Effector memory CD4-positive, alpha-beta T cell (primary cell): ENCODE data around the gene RNASEH2A.
"Not testable (repeated sequence)": the region's sequence is repeated elsewhere in the genome, so short reads cannot be mapped to it uniquely, and the experiment has no call there.

Experiments used
- DNase-seq, 3 donors: peaks; one replicate each; pipeline ENCODE4 v3.0.0-alpha.2; 2020
- H3K27ac ChIP-seq: 2 replicates; pipeline ENCODE4 v1.7.0; 2013; ENCODE audit warnings: mild to moderate bottlenecking, low read length, moderate library complexity; ENCODE audit not compliant: insufficient read depth, poor library complexity, severe bottlenecking
- H3K27me3 ChIP-seq: replicated peaks from 2 replicates; pipeline ENCODE4 v1.7.0; 2013; ENCODE audit warnings: mild to moderate bottlenecking, low read length; ENCODE audit not compliant: insufficient read depth, control insufficient read depth, poor library complexity, severe bottlenecking
- H3K36me3 ChIP-seq: 2 replicates; pipeline ENCODE4 v1.7.0; 2013; ENCODE audit warnings: mild to moderate bottlenecking, low read length, moderate library complexity; ENCODE audit not compliant: control insufficient read depth, insufficient read depth
- H3K4me1 ChIP-seq: 2 replicates; pipeline ENCODE4 v1.7.0; 2013; ENCODE audit warnings: low read length, mild to moderate bottlenecking; ENCODE audit not compliant: control insufficient read depth, insufficient read depth, poor library complexity, severe bottlenecking
- H3K4me3 ChIP-seq: 2 replicates; pipeline ENCODE4 v1.7.0; 2013; ENCODE audit warnings: low read length, low read depth, mild to moderate bottlenecking; ENCODE audit not compliant: insufficient read depth, poor library complexity, severe bottlenecking
- H3K9me3 ChIP-seq: 2 replicates; pipeline ENCODE4 v1.7.0; 2013; ENCODE audit warnings: mild to moderate bottlenecking, low read length, moderate library complexity; ENCODE audit not compliant: control insufficient read depth

The RNASEH2A gene

DNA sequence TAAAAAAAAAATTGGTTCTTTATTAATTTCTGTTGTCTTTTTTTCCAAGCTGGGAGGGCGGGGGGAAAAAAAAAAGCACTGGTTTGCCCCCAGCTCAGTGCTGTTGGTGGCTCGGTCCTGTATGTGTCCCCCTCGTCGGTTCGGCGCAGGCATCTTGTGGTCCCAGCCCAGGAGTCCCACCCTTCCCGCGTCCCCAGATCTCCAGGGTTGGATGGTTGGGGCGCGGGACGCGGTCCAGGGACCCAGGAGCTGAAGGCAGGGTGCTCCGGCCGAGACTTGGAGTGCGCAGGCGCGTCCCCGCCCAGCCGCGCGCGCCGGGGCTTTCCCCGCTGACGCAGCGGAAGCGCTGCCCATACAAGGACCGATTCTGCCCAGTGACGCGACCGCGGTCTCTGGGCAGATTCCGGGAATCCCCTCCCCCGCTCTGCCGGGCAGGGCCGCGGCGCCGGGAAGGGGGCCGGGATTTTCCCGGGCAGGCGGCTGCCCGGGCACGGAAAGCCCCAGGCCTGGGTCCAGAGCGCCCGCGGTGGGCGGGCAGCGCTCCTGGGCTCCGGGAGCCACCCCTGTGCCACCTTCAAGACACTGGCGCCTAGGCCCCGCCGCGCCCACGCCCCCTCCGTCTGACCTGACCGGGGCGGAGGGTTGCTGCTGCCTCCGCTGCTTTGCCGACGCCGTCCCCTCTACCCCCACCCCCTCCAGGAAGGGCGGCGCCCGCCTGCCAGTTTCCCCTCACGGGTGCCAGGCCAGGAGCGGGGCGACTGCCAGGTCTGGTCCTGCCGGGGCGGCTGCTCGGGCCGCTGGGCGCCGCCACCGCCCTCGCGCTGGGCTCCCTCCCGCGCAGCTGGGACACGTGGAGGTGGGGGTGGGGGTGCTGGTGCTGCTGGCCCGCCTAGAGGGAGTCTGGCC lies 12.8 kb upstream of the RNASEH2A start:
- Histone ChIP-seq H3K36me3 (peaks cover 16% of the 10 kb centered on the region), H3K4me3 (peak overlapping the region; percentile 100), H3K9me3 (no peaks in the 10 kb centered on the region), H3K27me3 (no peaks in the 10 kb centered on the region), H3K4me1 (peaks cover 42% of the 10 kb centered on the region), H3K27ac (peak overlapping the region; percentile 99)
- peak; percentile 92 to 94 (median 94) for DNase-seq

- H3K27ac ChIP-seq = peak overlapping the region; percentile 99
- peaks cover 34% of the 10 kb centered on the region for H3K4me1 ChIP-seq
- no peak for DNase-seq
- no peaks in the 10 kb centered on the region for H3K27me3 ChIP-seq
- H3K36me3 ChIP-seq = peaks cover 17% of the 10 kb centered on the region
- no peaks in the 10 kb centered on the region for H3K9me3 ChIP-seq
- peak overlapping the region; percentile 100 for H3K4me3 ChIP-seq
These were observed 12.0 kb upstream of the RNASEH2A start for GRCh38 chr19:12794196-12794941.

GRCh38 chr19:12794971-12795381 lies 11.4 kb upstream of the RNASEH2A start:
- no peak for DNase-seq
- Histone ChIP-seq H3K27me3 (no peaks in the 10 kb centered on the region), H3K27ac (peak overlapping the region; percentile 99), H3K36me3 (peaks cover 22% of the 10 kb centered on the region), H3K4me1 (peaks cover 36% of the 10 kb centered on the region), H3K9me3 (no peaks in the 10 kb centered on the region), H3K4me3 (no peak overlapping the region)

DNA sequence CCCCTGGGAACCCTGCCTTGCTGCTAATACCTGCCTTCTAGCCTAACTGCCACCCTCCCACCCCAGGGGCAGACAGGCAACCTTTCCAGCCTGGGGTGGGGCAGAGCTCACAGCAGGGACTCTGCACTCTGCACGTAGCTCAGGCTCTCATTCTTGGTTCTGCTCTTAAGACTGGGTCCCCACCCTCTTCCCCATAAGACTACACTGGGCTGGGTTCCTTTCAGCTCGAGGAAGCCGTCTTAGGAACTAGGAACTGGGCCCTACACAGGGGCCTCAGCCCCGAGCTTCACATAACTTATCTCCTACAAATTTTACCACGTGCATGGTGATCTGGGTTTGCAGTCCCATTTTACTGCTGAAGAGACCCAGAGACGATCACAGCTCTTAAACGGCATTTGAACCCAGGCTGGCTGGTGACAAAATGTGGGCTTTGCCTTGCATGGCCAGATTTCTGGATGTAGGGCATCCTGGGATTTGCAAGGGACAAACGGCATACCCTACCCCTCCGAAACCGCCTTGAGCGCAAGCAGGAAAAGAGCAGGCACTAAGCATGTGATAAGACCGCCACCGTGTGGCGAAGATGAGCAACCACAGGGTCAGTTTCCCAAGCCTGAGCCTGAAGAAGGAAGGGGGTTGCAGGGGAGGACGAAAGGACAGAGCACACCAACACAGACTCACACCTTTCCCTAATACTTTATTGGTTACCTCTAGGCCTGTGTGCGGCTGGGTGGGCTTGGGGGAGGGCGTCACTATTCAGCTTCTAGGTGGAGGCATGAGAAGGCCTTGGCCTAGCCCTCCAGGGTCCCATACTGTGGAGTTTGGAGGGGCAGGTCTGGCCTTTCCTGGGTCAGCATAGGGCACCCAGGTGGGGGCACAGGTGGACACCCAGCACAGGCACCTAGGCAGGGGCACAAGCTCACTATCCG lies 10.0 kb upstream of the RNASEH2A start:
- peak overlapping the region; percentile 46 for H3K27ac ChIP-seq
- peaks cover 22% of the 10 kb centered on the region for H3K36me3 ChIP-seq
- H3K4me1 ChIP-seq = peaks cover 40% of the 10 kb centered on the region
- peak; percentile 54 to 69 (median 54) for DNase-seq
- no peaks in the 10 kb centered on the region for H3K27me3 ChIP-seq
- H3K4me3 ChIP-seq = peak overlapping the region; percentile 8
- H3K9me3 ChIP-seq = no peaks in the 10 kb centered on the region

DNA sequence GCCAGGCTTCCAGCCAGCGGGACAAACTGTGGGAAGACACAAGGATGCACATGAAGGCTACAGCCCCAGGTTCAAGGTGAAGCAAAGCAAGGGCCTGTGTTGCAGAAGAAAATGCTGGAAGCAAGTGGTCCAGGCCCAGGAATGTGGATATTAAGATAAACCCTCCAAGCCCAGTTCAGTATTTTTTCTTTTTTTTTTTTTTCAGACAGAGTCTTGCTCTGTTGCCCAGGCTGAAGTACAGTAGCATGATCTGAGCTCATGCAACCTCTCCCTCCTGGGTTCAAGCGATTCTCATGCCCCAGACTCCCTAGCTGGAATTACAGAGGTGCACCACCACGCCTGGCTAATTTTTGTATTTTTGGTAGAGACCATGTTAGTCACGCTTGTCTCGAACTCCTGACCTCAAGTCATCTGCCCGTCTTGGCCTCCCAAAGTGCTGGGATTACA lies 9.2 kb upstream of the RNASEH2A start:
- H3K27ac ChIP-seq = no peak overlapping the region
- no peaks in the 10 kb centered on the region for H3K9me3 ChIP-seq
- peaks cover 45% of the 10 kb centered on the region for H3K4me1 ChIP-seq
- no peak overlapping the region for H3K4me3 ChIP-seq
- H3K27me3 ChIP-seq = no peaks in the 10 kb centered on the region
- peaks cover 14% of the 10 kb centered on the region for H3K36me3 ChIP-seq
- no peak for DNase-seq

- H3K27ac ChIP-seq, H3K27me3 ChIP-seq, DNase-seq, H3K4me3 ChIP-seq, H3K9me3 ChIP-seq: not testable (repeated sequence)
- Histone ChIP-seq H3K36me3 (peaks cover 10% of the 10 kb centered on the region), H3K4me1 (peaks cover 50% of the 10 kb centered on the region)
These were observed 8.8 kb upstream of the RNASEH2A start for GRCh38 chr19:12797607-12798006.

DNA sequence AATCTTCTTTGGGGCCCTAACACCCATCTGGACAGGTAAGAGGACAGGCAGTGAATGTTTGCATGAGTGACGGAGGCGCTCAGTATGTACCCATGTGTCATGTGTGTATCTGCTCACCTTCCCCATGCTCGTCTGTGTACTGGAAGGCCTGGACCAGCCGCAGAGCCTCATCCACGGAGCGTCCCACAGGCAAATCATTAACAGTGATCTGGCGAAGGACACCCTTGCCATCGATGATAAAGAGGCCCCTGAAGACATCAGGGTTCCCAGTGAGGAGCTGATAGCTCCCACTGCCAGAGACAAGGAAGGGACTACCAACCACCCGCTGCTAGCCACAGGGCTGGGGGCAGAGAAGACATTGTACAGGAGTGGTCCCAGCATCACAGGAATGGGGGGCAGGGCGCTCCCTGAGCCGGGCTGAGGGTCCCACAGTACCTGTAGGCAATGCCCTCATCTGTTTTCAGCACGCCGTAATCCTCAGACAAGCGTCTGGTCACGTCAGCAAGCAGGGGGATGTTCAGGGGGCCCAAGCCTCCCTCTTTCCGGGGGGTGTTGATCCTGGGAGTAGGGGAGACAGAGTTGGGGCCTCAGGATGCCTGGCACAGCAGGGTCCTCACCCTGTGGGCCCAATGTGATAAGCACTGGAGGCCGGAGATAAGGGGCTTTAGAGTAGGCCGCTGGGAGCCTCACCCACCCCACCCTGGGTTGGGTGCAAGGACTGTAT lies 6.5 kb upstream of the RNASEH2A start:
- Histone ChIP-seq H3K27ac (no peak overlapping the region), H3K4me3 (no peak overlapping the region)

GRCh38 chr19:12800466-12800770 lies 6.0 kb upstream of the RNASEH2A start:
- H3K9me3 ChIP-seq = no peaks in the 10 kb centered on the region
- H3K27me3 ChIP-seq = no peaks in the 10 kb centered on the region
- peaks cover 36% of the 10 kb centered on the region for H3K4me1 ChIP-seq
- H3K27ac ChIP-seq = peak overlapping the region; percentile 60
- no peak for DNase-seq
- H3K4me3 ChIP-seq = peak overlapping the region; percentile 80
- peaks cover 6% of the 10 kb centered on the region for H3K36me3 ChIP-seq

More for the DNA sequence above, 6.5 kb upstream of the RNASEH2A start:
- Histone ChIP-seq H3K36me3 (peaks cover 6% of the 10 kb centered on the region), H3K4me1 (peaks cover 39% of the 10 kb centered on the region), H3K27me3 (no peaks in the 10 kb centered on the region), H3K9me3 (no peaks in the 10 kb centered on the region)
- no peak for DNase-seq

DNA sequence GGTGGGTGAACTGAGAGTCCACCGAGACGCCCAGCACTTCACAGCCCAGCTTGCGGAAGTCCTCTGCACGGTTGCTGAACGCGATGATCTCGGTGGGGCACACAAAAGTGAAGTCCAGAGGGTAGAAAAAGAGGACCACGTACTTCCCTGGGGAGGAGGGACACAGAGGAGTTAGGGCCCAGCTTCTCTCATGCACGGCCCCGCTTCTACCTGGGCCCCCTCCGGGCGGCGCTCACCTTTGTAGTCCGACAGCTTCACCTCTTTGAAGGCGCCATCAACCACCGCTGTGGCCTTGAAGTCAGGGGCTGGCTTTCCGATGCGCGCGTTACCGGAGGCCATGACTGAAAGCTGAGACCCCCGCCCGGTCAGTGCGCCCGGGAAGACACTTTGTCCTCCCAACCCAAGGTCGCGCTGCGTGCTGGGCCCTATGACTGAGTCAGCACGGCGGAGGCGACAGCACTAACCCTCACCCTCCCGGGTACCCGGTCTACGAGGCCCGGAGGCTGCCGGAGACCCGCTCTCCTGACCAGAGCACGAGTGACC lies 5.4 kb upstream of the RNASEH2A start:
- Histone ChIP-seq H3K27me3 (no peaks in the 10 kb centered on the region), H3K9me3 (no peaks in the 10 kb centered on the region), H3K27ac (peak overlapping the region; percentile 60), H3K4me3 (peak overlapping the region; percentile 80), H3K4me1 (peaks cover 32% of the 10 kb centered on the region), H3K36me3 (peaks cover 6% of the 10 kb centered on the region)
- no peak for DNase-seq
